Prostate gland (tissue), 2 donors: ENCODE results near the gene SULT1C3.

ENCODE experiments used
- POLR2A ChIP-seq: fragments of 450-650 bp; IDR thresholded peaks from one replicate; pipeline ENCODE4 v1.6.1; 2016; ENCODE audit warnings: antibody characterized with exemption, mild to moderate bottlenecking
- POLR2AphosphoS5 ChIP-seq: sonication (generic); formaldehyde crosslinking; IDR thresholded peaks from one replicate; pipeline ENCODE4 v1.6.1; 2017; ENCODE audit warnings: antibody characterized with exemption
- TF ChIP-seq, protein P1 (sequence below), 4 experiments: fragments of 200-600 bp in 2 of 4; fragments of 450-650 bp in 2 of 4; sonication (generic) in 2 of 4; IDR thresholded peaks; 1 replicate in 3 of 4; 2 replicates in 1 of 4; pipeline ENCODE4 v1.5.1; 2016 to 2019; ENCODE audit warnings: antibody characterized with exemption in 4 of 4, mild to moderate bottlenecking in 2 of 4, moderate library complexity in 2 of 4

DNA sequence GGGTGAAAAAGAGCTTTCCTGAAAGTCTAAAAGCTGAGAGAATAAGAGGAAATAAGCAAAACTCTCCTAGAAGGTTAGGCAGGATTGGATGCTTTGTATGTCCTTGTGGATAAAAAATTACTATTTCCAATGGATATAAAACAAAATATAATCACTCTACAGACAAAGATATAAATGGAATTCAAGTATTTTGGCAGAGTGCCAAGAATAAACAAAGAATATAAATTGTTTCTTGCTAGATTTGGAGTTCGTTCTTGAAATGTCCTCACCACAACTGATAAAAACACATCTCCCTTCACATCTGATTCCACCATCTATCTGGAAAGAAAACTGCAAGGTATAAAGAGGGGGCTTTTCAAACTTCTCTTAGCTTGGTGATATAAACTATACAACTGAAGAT is 13.3 kb downstream of the SULT1C3 start:
- TF ChIP-seq POLR2A (no peak), POLR2AphosphoS5 (no peak)
- TF ChIP-seq, protein P1, sequence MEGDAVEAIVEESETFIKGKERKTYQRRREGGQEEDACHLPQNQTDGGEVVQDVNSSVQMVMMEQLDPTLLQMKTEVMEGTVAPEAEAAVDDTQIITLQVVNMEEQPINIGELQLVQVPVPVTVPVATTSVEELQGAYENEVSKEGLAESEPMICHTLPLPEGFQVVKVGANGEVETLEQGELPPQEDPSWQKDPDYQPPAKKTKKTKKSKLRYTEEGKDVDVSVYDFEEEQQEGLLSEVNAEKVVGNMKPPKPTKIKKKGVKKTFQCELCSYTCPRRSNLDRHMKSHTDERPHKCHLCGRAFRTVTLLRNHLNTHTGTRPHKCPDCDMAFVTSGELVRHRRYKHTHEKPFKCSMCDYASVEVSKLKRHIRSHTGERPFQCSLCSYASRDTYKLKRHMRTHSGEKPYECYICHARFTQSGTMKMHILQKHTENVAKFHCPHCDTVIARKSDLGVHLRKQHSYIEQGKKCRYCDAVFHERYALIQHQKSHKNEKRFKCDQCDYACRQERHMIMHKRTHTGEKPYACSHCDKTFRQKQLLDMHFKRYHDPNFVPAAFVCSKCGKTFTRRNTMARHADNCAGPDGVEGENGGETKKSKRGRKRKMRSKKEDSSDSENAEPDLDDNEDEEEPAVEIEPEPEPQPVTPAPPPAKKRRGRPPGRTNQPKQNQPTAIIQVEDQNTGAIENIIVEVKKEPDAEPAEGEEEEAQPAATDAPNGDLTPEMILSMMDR (IDR thresholded peaks at IDR 0.05): no peak
